Peyer's patch (tissue), 4 donors: Measurements from ENCODE around the gene KIFAP3.

Experiments
- POLR2A ChIP-seq, 2 donors: fragments of 450-650 bp; IDR thresholded peaks; one replicate each; pipeline ENCODE4 v1.5.1; 2017; ENCODE audit warnings: antibody characterized with exemption in 2 of 2, mild to moderate bottlenecking in 2 of 2, moderate library complexity in 2 of 2
- TF ChIP-seq, protein P1 (sequence below), 6 experiments: fragments of 450-650 bp in 4 of 6; fragments of 200-600 bp in 2 of 6; sonication (generic) in 1 of 6; IDR thresholded peaks; one replicate each; pipeline ENCODE4 v1.5.1; 2017 to 2019; ENCODE audit warnings: antibody characterized with exemption in 6 of 6, mild to moderate bottlenecking in 3 of 6, moderate library complexity in 1 of 6

DNA sequence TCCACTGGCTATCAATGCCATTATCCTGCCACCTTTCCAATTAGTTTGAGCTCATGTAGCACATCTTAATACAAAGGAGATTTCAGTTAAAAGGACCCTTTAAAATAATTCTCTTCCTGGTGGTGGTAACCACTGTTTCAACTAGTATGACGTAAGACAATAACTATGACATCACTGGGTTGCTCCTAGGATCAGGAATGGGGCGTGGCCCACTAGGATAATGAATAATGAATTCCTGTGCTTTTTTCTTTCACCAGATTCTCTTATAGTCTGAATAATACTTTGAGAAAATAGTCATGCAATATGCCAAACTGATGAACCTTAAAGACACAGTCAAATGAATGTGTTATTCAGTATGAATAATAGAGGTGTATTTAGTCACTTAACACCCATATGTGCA lies 10.6 kb upstream of the KIFAP3 start:
- TF ChIP-seq POLR2A (IDR thresholded peaks at IDR 0.05) = no peak
- TF ChIP-seq, protein P1, sequence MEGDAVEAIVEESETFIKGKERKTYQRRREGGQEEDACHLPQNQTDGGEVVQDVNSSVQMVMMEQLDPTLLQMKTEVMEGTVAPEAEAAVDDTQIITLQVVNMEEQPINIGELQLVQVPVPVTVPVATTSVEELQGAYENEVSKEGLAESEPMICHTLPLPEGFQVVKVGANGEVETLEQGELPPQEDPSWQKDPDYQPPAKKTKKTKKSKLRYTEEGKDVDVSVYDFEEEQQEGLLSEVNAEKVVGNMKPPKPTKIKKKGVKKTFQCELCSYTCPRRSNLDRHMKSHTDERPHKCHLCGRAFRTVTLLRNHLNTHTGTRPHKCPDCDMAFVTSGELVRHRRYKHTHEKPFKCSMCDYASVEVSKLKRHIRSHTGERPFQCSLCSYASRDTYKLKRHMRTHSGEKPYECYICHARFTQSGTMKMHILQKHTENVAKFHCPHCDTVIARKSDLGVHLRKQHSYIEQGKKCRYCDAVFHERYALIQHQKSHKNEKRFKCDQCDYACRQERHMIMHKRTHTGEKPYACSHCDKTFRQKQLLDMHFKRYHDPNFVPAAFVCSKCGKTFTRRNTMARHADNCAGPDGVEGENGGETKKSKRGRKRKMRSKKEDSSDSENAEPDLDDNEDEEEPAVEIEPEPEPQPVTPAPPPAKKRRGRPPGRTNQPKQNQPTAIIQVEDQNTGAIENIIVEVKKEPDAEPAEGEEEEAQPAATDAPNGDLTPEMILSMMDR (IDR thresholded peaks at IDR 0.05) = no peak
